Thoracic aorta (tissue), 2 donors: Measurements from ENCODE around the gene PRR23E. TPM values are rescaled to one million over a fixed set of nuclear protein-coding genes. Genes with fewer than 3 reads are reported as not detected.

Experiments
- ATAC-seq: fragments of 150-250 bp; one replicate; pipeline ENCODE4 v1.8.0; 2017; ENCODE audit warnings: low read depth; ENCODE audit not compliant: insufficient number of reproducible peaks, low FRiP score
- DNase-seq: peaks from one replicate; pipeline ENCODE4 v3.0.0-alpha.2; 2020; ENCODE audit warnings: low spot score
- H3K27ac ChIP-seq, 2 donors: fragments of 200-600 bp; sonication (generic); 1 replicate in 1 of 2; 2 replicates in 1 of 2; pipeline ENCODE4 v1.5.1; 2016; ENCODE audit warnings: mild to moderate bottlenecking in 2 of 2, moderate library complexity in 2 of 2
- H3K27me3 ChIP-seq: fragments of 200-600 bp; sonication (generic); replicated peaks from 2 replicates; pipeline ENCODE4 v1.6.0; 2016; ENCODE audit warnings: mild to moderate bottlenecking; ENCODE audit not compliant: insufficient read depth
- H3K36me3 ChIP-seq: fragments of 200-600 bp; sonication (generic); one replicate; pipeline ENCODE4 v1.5.1; 2016
- H3K4me1 ChIP-seq, 2 donors: fragments of 200-600 bp; sonication (generic); 1 replicate in 1 of 2; 2 replicates in 1 of 2; pipeline versions ENCODE4 v1.5.1 to v1.6.0; 2016; ENCODE audit warnings: low read depth in 2 of 2, mild to moderate bottlenecking in 1 of 2; ENCODE audit not compliant: control insufficient read depth in 1 of 2
- H3K4me3 ChIP-seq: fragments of 200-600 bp; sonication (generic); 2 replicates; pipeline ENCODE4 v1.5.1; 2016; ENCODE audit warnings: mild to moderate bottlenecking
- H3K9me3 ChIP-seq: fragments of 200-600 bp; sonication (generic); 2 replicates; pipeline ENCODE4 v1.5.1; 2016
- total RNA-seq, 2 donors: library from RNA; depleted of rRNA; stranded (reverse); fragments of >200 nt; gene quantifications; one replicate each; pipeline versions ENCODE4 v1.1.0 to v1.2.3, GENCODE V29; 2016
- TF ChIP-seq, protein P1 (sequence below): fragments of 200-600 bp; sonication (generic); IDR thresholded peaks from one replicate; pipeline ENCODE4 v1.5.1; 2019; ENCODE audit warnings: antibody characterized with exemption

The PRR23E gene
- total RNA-seq, 2 donors from 2014 or later = not detected

DNA sequence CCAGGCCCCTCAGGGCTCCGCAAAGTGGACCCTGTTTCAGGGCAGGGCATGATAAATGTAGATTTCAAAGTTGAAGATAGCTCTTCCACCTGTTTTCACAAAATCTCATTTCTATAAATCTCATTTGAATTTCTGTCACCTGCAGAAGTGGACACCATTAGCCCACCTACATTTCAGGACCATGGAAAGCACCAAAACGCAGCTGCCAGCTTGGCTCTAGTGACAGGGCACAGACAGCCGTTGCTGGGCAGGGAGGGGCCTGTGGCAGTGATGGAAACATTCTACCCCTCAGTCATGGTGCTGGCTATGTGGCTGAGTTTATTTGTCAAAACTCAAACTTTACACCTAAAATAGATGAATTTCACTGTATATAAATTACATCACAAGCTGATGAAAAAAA lies 40.4 kb downstream of the PRR23E start:
- no peak overlapping the region for H3K4me3 ChIP-seq
- peaks cover 4% of the 10 kb centered on the region for H3K9me3 ChIP-seq
- TF ChIP-seq, protein P1, sequence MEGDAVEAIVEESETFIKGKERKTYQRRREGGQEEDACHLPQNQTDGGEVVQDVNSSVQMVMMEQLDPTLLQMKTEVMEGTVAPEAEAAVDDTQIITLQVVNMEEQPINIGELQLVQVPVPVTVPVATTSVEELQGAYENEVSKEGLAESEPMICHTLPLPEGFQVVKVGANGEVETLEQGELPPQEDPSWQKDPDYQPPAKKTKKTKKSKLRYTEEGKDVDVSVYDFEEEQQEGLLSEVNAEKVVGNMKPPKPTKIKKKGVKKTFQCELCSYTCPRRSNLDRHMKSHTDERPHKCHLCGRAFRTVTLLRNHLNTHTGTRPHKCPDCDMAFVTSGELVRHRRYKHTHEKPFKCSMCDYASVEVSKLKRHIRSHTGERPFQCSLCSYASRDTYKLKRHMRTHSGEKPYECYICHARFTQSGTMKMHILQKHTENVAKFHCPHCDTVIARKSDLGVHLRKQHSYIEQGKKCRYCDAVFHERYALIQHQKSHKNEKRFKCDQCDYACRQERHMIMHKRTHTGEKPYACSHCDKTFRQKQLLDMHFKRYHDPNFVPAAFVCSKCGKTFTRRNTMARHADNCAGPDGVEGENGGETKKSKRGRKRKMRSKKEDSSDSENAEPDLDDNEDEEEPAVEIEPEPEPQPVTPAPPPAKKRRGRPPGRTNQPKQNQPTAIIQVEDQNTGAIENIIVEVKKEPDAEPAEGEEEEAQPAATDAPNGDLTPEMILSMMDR = no peak
- H3K27ac ChIP-seq = no peak overlapping the region
- no peaks in the 10 kb centered on the region for H3K36me3 ChIP-seq
- no peak for DNase-seq
- ATAC-seq = no peak
- no peaks in the 10 kb centered on the region for H3K27me3 ChIP-seq
- peaks cover 0 to 6% of the 10 kb centered on the region in 2 donors for H3K4me1 ChIP-seq

DNA sequence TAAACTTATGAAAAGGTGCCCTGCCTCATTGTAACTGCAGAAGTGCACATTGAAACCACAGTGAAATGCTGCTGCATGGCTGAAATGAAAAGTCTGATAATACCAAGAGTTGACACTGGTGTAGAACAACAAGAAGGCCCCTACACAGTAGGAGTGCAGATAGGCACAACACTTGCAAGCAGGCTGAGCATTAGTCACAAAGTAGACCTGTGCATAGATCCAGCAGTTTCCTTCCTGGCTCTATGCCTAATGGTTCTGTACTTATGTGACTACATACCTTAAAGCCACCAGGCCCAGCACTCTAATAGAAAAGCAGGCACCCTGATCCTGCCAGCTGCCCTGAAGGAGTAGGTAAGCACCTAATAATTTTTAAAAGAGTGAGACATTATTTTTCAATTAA lies 41.8 kb downstream of the PRR23E start:
- no peaks in the 10 kb centered on the region for H3K27me3 ChIP-seq
- no peak overlapping the region for H3K27ac ChIP-seq
- TF ChIP-seq, protein P1 = no peak
- ATAC-seq (no peak), DNase-seq (no peak)
- peaks cover 0 to 6% of the 10 kb centered on the region in 2 donors for H3K4me1 ChIP-seq
- no peaks in the 10 kb centered on the region for H3K36me3 ChIP-seq
- H3K9me3 ChIP-seq = peaks cover 4% of the 10 kb centered on the region
- H3K4me3 ChIP-seq = no peak overlapping the region

DNA sequence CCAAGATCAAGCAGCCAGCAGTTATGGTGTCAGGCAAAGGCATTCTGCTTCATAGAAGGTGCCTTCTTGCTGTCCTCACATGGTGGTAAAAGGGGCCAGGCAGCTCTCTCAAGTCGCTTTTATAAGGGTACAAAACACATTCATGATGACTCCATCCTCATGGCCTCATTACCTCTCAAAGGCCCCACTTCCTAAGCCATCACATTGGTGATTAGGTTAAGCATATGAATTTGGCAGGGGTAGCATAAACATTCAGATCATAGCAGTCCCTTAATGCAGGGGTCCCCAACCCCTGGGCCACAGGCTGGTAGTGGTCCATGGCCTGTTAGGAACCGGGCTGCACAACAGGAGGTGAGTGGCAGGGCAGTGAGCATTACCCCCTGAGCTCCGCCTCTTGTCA lies 42.8 kb downstream of the PRR23E start:
- DNase-seq = no peak
- no peak for ATAC-seq
- H3K36me3 ChIP-seq = no peaks in the 10 kb centered on the region
- peaks cover 4% of the 10 kb centered on the region for H3K9me3 ChIP-seq
- no peak overlapping the region for H3K4me3 ChIP-seq
- H3K27ac ChIP-seq = no peak overlapping the region
- TF ChIP-seq, protein P1 = no peak
- peaks cover 0 to 6% of the 10 kb centered on the region in 2 donors for H3K4me1 ChIP-seq
- no peaks in the 10 kb centered on the region for H3K27me3 ChIP-seq

DNA sequence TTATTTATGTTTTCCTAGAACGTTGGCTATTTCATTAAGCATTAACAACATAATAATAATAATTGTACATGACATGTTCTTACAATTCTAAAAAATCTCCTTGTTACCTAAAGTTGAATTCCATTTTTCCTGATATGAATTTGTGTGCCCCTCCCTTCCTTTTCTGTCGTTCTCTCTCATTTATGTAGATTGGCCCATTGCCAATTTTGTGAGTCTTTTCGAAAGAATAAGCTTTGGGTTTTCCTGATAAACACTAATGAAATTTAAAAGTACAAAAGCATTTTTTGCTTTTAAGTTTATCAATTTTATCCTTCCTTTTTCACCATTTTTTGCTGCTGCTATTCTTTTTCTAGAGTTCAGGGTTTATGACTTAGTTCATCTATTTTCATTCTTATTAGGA lies 44.9 kb downstream of the PRR23E start:
- Histone ChIP-seq H3K36me3 (no peaks in the 10 kb centered on the region), H3K9me3 (no peaks in the 10 kb centered on the region), H3K27me3 (no peaks in the 10 kb centered on the region), H3K4me3 (no peak overlapping the region), H3K4me1 (peaks cover 0 to 6% of the 10 kb centered on the region in 2 donors), H3K27ac (no peak overlapping the region)
- DNase-seq (no peak), ATAC-seq (no peak)
- TF ChIP-seq, protein P1 = no peak

DNA sequence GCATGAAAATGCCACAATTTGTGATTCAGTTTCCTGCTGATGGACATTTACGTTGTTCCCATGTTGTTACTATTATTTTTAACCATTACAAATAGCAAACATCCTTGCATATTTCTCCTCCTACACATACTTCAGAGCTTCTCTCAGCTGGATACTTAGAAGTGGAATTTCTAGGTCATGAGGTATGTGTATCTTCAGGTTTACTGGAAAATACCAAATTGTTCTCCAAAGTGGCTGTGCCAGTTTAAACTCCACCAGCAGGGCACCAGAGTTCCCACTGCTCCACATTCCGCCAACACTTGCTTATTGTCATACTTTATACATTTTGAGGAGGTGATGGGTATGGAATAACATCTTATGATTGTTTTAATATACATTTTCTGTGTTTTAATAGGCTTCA lies 45.7 kb downstream of the PRR23E start:
- H3K4me1 ChIP-seq = peaks cover 0 to 6% of the 10 kb centered on the region in 2 donors
- H3K4me3 ChIP-seq = no peak overlapping the region
- no peaks in the 10 kb centered on the region for H3K36me3 ChIP-seq
- no peaks in the 10 kb centered on the region for H3K27me3 ChIP-seq
- H3K27ac ChIP-seq = no peak overlapping the region
- no peak for ATAC-seq
- no peaks in the 10 kb centered on the region for H3K9me3 ChIP-seq
- TF ChIP-seq, protein P1 = no peak
- no peak for DNase-seq
